GM12878 (cell line): Measurements from ENCODE around the gene CDH15. TPM values are rescaled to one million over a fixed set of nuclear protein-coding genes. Genes with fewer than 3 reads are reported as not detected.

Experiments used
- BMI1 ChIP-seq: fragments of 450-650 bp; IDR thresholded peaks from 2 replicates; pipeline ENCODE4 v1.6.1; 2016; ENCODE audit warnings: mild to moderate bottlenecking, moderate library complexity, borderline replicate concordance
- DPF2 ChIP-seq: fragments of 450-650 bp; IDR thresholded peaks from 2 replicates; pipeline ENCODE4 v1.6.1; 2017; ENCODE audit warnings: mild to moderate bottlenecking
- ETV6 ChIP-seq, 2 experiments: fragments of 450-650 bp in 1 of 2; IDR thresholded peaks in 1 of 2; conservative IDR thresholded peaks in 1 of 2; 2 replicates each; pipeline ENCODE4 v1.6.1; 2014; ENCODE audit warnings: antibody characterized with exemption in 1 of 2, borderline replicate concordance in 1 of 2, low read depth in 1 of 2, mild to moderate bottlenecking in 1 of 2, moderate library complexity in 1 of 2
- HDAC2 ChIP-seq: fragments of 200-600 bp; sonication (generic); IDR thresholded peaks from 2 replicates; pipeline ENCODE4 v1.6.1; 2017
- MXI1 ChIP-seq: fragments of 150-350 bp; IDR thresholded peaks from 2 replicates; pipeline ENCODE4 v1.6.1; 2011; ENCODE audit warnings: low read depth, mild to moderate bottlenecking, inconsistent platforms, low read length, improper control_type of control experiment
- STAT1 ChIP-seq: fragments of 450-650 bp; conservative IDR thresholded peaks from 2 replicates; pipeline ENCODE4 v1.6.1; 2014; ENCODE audit warnings: antibody characterized with exemption, mild to moderate bottlenecking
- ZBED1 ChIP-seq: IDR thresholded peaks from 2 replicates; pipeline ENCODE4 v1.6.1; 2016; ENCODE audit warnings: borderline replicate concordance
- polyA plus RNA-seq, 11 experiments: library from polyadenylated mRNA; depleted of rRNA in 4 of 11; unstranded in 6 of 11; stranded (reverse) in 5 of 11; fragments of >200 nt; fragmentation: Nextera tagmentation in 4 of 11; fragmentation: Illumina TruSeq in 1 of 11; extraction: Ambion mirVana in 4 of 11; extraction: Trizol in 1 of 11; gene quantifications; 1 replicate in 1 of 11; 2 replicates in 10 of 11; pipeline versions ENCODE4 v1.2.1 to v1.2.3, GENCODE V29; 2011 to 2016; ENCODE audit warnings: inconsistent platforms in 2 of 11, missing spikeins in 2 of 11, low read depth in 1 of 11
- total RNA-seq, 4 experiments: library from RNA; depleted of rRNA in 3 of 4; stranded (reverse); fragments of >200 nt in 3 of 4; fragmentation: Illumina TruSeq in 1 of 4; extraction: Trizol in 1 of 4; gene quantifications; 2 replicates each; pipeline versions ENCODE4 v1.2.1 to v1.2.3, GENCODE V29; 2013 to 2021
- TF ChIP-seq, protein P1 (sequence below): fragments of 150-350 bp; IDR thresholded peaks from 2 replicates; pipeline ENCODE4 v1.6.1; 2016; ENCODE audit warnings: low read depth, low read length

Gene CDH15
- total and polyA plus RNA-seq, 10 of the 15 experiments (the other 5 are each of a cell fraction or from before 2014, with no cell fraction given) = 0.02 to 0.06 TPM; not detected in 8

DNA sequence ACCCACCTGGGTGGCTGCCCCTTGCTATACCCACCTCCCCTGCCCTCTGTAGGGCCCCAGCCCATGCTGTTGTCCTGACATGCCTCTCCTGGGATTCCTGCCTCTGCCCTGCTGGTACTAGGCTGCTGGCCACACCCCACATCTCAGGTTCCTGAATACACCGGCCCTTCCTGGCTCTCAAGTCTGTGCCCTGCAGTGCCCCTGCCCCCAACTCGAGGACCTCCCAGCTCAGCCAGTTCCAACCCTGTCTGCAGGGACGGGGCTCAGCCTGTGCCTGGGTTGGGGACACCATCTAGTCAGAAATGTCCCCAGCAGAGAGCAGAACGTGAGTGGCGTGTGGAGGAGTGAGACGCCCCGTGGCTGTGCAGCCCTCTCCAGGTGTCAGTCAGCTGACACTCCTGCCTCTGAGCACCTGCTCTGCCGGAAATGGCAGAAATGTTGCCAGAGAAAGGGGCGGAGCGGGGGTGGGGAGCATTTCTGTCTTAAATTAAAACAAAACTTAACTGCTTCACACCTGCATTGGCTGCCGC lies 49.2 kb upstream of the CDH15 start (continued):
- TF ChIP-seq BMI1 (no peak), STAT1 (no peak), ETV6 (conservative IDR thresholded peaks at IDR 0.05 in 1 of 2, IDR thresholded peaks at IDR 0.05 in 1 of 2; ENCODE audit: borderline replicate concordance in 1 of 2, low read depth in 1 of 2) (no peak), HDAC2 (no peak), DPF2 (no peak), ZBED1 (no peak), MXI1 (no peak)
- TF ChIP-seq, protein P1, sequence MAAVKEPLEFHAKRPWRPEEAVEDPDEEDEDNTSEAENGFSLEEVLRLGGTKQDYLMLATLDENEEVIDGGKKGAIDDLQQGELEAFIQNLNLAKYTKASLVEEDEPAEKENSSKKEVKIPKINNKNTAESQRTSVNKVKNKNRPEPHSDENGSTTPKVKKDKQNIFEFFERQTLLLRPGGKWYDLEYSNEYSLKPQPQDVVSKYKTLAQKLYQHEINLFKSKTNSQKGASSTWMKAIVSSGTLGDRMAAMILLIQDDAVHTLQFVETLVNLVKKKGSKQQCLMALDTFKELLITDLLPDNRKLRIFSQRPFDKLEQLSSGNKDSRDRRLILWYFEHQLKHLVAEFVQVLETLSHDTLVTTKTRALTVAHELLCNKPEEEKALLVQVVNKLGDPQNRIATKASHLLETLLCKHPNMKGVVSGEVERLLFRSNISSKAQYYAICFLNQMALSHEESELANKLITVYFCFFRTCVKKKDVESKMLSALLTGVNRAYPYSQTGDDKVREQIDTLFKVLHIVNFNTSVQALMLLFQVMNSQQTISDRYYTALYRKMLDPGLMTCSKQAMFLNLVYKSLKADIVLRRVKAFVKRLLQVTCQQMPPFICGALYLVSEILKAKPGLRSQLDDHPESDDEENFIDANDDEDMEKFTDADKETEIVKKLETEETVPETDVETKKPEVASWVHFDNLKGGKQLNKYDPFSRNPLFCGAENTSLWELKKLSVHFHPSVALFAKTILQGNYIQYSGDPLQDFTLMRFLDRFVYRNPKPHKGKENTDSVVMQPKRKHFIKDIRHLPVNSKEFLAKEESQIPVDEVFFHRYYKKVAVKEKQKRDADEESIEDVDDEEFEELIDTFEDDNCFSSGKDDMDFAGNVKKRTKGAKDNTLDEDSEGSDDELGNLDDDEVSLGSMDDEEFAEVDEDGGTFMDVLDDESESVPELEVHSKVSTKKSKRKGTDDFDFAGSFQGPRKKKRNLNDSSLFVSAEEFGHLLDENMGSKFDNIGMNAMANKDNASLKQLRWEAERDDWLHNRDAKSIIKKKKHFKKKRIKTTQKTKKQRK = no peak
